Smooth muscle cell (in vitro differentiated cells): ENCODE data around the gene FDXACB1. TPM values are rescaled to one million over a fixed set of nuclear protein-coding genes. Genes with fewer than 3 reads are reported as not detected.

Source experiments
- DNase-seq: peaks from one replicate; lab custom pipeline; 2025; ENCODE audit not compliant: unreplicated experiment; lab: John Stamatoyannopoulos, UW
- H2AFZ ChIP-seq: fragments of 200-600 bp; sonication (generic); 2 replicates; pipeline ENCODE4 v1.6.0; 2016; ENCODE audit warnings: antibody characterized with exemption, low read depth, mild to moderate bottlenecking
- H3F3A ChIP-seq: fragments of 200-600 bp; sonication (generic); 2 replicates; pipeline ENCODE4 v1.6.0; 2017; ENCODE audit warnings: antibody characterized with exemption, low read depth
- H3K27ac ChIP-seq: fragments of 200-600 bp; sonication (generic); 2 replicates; pipeline ENCODE4 v1.5.1; 2016; ENCODE audit warnings: low read depth, mild to moderate bottlenecking
- H3K27me3 ChIP-seq: fragments of 200-600 bp; sonication (generic); 2 replicates; pipeline ENCODE4 v1.6.1; 2016; ENCODE audit warnings: low read depth, mild to moderate bottlenecking
- H3K36me3 ChIP-seq: fragments of 200-600 bp; sonication (generic); 2 replicates; pipeline ENCODE4 v1.5.1; 2016; ENCODE audit warnings: low read depth
- H3K4me1 ChIP-seq: fragments of 200-600 bp; sonication (generic); 2 replicates; pipeline ENCODE4 v1.5.1; 2016; ENCODE audit warnings: low read depth
- H3K4me2 ChIP-seq: fragments of 200-600 bp; sonication (generic); 2 replicates; pipeline ENCODE4 v1.6.0; 2016; ENCODE audit warnings: mild to moderate bottlenecking
- H3K4me3 ChIP-seq: fragments of 200-600 bp; sonication (generic); 2 replicates; pipeline ENCODE4 v1.5.1; 2016; ENCODE audit warnings: mild to moderate bottlenecking
- H3K79me2 ChIP-seq: fragments of 200-600 bp; sonication (generic); 2 replicates; pipeline ENCODE4 v1.6.0; 2016; ENCODE audit warnings: low read depth, mild to moderate bottlenecking
- H3K9ac ChIP-seq: fragments of 200-600 bp; sonication (generic); 2 replicates; pipeline ENCODE4 v1.6.0; 2016; ENCODE audit warnings: low read depth
- H3K9me3 ChIP-seq: fragments of 200-600 bp; sonication (generic); replicated peaks from 2 replicates; pipeline ENCODE4 v1.5.1; 2016; ENCODE audit warnings: low read depth
- H4K20me1 ChIP-seq: fragments of 200-600 bp; sonication (generic); 2 replicates; pipeline ENCODE4 v1.6.0; 2016; ENCODE audit warnings: low read depth
- CTCF ChIP-seq: fragments of 200-600 bp; sonication (generic); IDR thresholded peaks from 2 replicates; pipeline ENCODE4 v1.5.1; 2017; ENCODE audit warnings: borderline replicate concordance, mild to moderate bottlenecking, antibody characterized with exemption; ENCODE audit not compliant: insufficient read depth, poor library complexity, severe bottlenecking
- WGBS: methylation state at CpG from one replicate; pipeline ENCODE4 v1.1.7; 2016; ENCODE audit warnings: low lambda C conversion rate; 5-methylcytosine and 5-hydroxymethylcytosine counted together
- polyA plus RNA-seq: library from polyadenylated mRNA; unstranded; fragments of >200 nt; fragmentation: Nextera tagmentation; extraction: Ambion mirVana; gene quantifications from 2 replicates; pipeline ENCODE4 v1.2.1, GENCODE V29; 2016
- small RNA-seq: library from RNA; depleted of rRNA; stranded (forward); fragments of <200 nt; gene quantifications from one replicate; pipeline ENCODE3, GENCODE V24; 2014
- total RNA-seq: library from RNA; depleted of rRNA; stranded (reverse); fragments of >200 nt; gene quantifications from 2 replicates; pipeline ENCODE4 v1.2.3, GENCODE V29; 2014

FDXACB1 gene
- total and polyA plus RNA-seq, 2 experiments from 2014 or later = 2.1 TPM

- Histone ChIP-seq H3K4me2 (no peak overlapping the region), H3K27me3 (no peaks in the 10 kb centered on the region), H3K4me3 (no peak overlapping the region), H3K27ac (no peak overlapping the region), H3K9me3 (no peaks in the 10 kb centered on the region), H3K36me3 (peaks cover 3% of the 10 kb centered on the region), H3K9ac (no peak overlapping the region), H2AFZ (no peak overlapping the region), H4K20me1 (no peaks in the 10 kb centered on the region), H3K4me1 (no peaks in the 10 kb centered on the region), H3F3A (no peaks in the 10 kb centered on the region), H3K79me2 (no peaks in the 10 kb centered on the region)
- no peak for TF ChIP-seq CTCF
- no peak for DNase-seq
- 88% methylated on average over 2 of the region's 2 CpGs for WGBS
Measured at GRCh38 chr11:111826322-111826950, 52.5 kb downstream of the FDXACB1 start.

Small RNA genes lying within 50 kb of the gene (small RNA-seq; reads per million reads assigned to genes)
- gene C11orf52 (not detected), gene GNG5P3 (0.08 reads per million), gene RNA5SP351 (not detected), gene RPL37AP8 (4.4 reads per million, percentile 60 among the genes with 10 or more reads in this experiment)

Other genes with a start within 250 kb of the FDXACB1 start
- 29.5 and 40.2 TPM in 2 replicates for gene PPP2R1B, start 112.8 kb downstream of the FDXACB1 start, total RNA-seq
- gene PPP2R1B, start 112.8 kb downstream of the FDXACB1 start, polyA plus RNA-seq = 13.1 and 21.9 TPM in 2 replicates
- gene ALG9, start 7.6 kb downstream of the FDXACB1 start, total RNA-seq = 97.2 and 116 TPM in 2 replicates
- gene ALG9, start 7.6 kb downstream of the FDXACB1 start, polyA plus RNA-seq = 70.5 and 73.2 TPM in 2 replicates
- 2.7 and 10.5 TPM in 2 replicates for gene CFAP68, start 376 bp upstream of the FDXACB1 start, total RNA-seq
- gene CFAP68, start 376 bp upstream of the FDXACB1 start, polyA plus RNA-seq = 17.6 and 19.2 TPM in 2 replicates
- 26.6 and 47.4 TPM in 2 replicates for gene CRYAB, start 32.6 kb upstream of the FDXACB1 start, total RNA-seq
- gene CRYAB, start 32.6 kb upstream of the FDXACB1 start, polyA plus RNA-seq = 97.4 and 125 TPM in 2 replicates
- not detected in 2 replicates for gene HSPB2, start 33.6 kb upstream of the FDXACB1 start, total RNA-seq
- 0.18 and 0.87 TPM in 2 replicates for gene HSPB2, start 33.6 kb upstream of the FDXACB1 start, polyA plus RNA-seq
- gene C11orf52, start 39.7 kb upstream of the FDXACB1 start, total RNA-seq = 0.90 and 3.0 TPM in 2 replicates
- 0.64 and 1.2 TPM in 2 replicates for gene C11orf52, start 39.7 kb upstream of the FDXACB1 start, polyA plus RNA-seq
- 19.7 and 24.8 TPM in 2 replicates for gene DIXDC1, start 58.2 kb upstream of the FDXACB1 start, total RNA-seq
- gene DIXDC1, start 58.2 kb upstream of the FDXACB1 start, polyA plus RNA-seq = 11.9 and 12.4 TPM in 2 replicates
- 23.6 and 39.5 TPM in 2 replicates for gene DLAT, start 146.2 kb upstream of the FDXACB1 start, total RNA-seq
- gene DLAT, start 146.2 kb upstream of the FDXACB1 start, polyA plus RNA-seq = 19.2 and 23.8 TPM in 2 replicates
- 0.18 and 1.7 TPM in 2 replicates for gene PIH1D2, start 194.9 kb upstream of the FDXACB1 start, total RNA-seq
- 0.82 and 1.0 TPM in 2 replicates for gene PIH1D2, start 194.9 kb upstream of the FDXACB1 start, polyA plus RNA-seq
- 19.9 and 22.0 TPM in 2 replicates for gene NKAPD1, start 195.1 kb upstream of the FDXACB1 start, total RNA-seq
- 9.2 and 16.2 TPM in 2 replicates for gene NKAPD1, start 195.1 kb upstream of the FDXACB1 start, polyA plus RNA-seq
- gene TIMM8B, start 207.6 kb upstream of the FDXACB1 start, total RNA-seq = 31.9 and 55.7 TPM in 2 replicates
- gene TIMM8B, start 207.6 kb upstream of the FDXACB1 start, polyA plus RNA-seq = 79.8 and 87.5 TPM in 2 replicates
- gene SDHD, start 207.7 kb upstream of the FDXACB1 start, total RNA-seq = 91.6 and 120 TPM in 2 replicates
- gene SDHD, start 207.7 kb upstream of the FDXACB1 start, polyA plus RNA-seq = 95.9 and 103 TPM in 2 replicates